Activated CD4-positive, CD25-positive, alpha-beta regulatory T cell treated with anti-CD3 and anti-CD28 coated beads, Interleukin-2, amount 50 U/mL, for 24 hours (primary cell): ENCODE measurements around the gene PSMA4.
"Not testable (repeated sequence)": the region's sequence is repeated elsewhere in the genome, so short reads cannot be mapped to it uniquely, and the experiment has no call there.

Experiments
- ATAC-seq, 2 donors: fragments of 150-1000 bp; cut with Tn5 transposase; one replicate each; pipeline ENCODE4 v1.10.0; 2021; ENCODE audit warnings: mild to moderate bottlenecking in 1 of 2, moderate library complexity in 1 of 2

Gene PSMA4

DNA sequence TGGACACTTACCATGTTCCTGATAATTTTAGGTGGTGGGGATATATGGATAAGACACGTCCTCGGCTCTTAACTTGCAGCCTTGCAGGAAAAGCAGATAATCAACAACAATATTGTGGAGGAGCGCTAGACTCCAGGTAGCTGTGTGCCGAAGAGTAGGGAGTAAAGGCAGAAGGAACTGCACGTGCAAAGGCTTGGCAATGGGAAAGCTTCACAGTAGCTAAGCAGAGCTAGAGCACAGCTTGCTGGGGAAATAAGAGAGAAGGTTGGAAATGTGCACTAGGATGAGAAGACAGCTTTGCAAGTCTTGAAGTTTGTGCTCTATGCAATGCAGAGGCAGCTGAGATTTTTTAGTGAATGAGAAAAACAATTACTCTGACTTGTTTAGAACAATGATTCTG is 12.4 kb downstream of the PSMA4 start:
- no peak for ATAC-seq

DNA sequence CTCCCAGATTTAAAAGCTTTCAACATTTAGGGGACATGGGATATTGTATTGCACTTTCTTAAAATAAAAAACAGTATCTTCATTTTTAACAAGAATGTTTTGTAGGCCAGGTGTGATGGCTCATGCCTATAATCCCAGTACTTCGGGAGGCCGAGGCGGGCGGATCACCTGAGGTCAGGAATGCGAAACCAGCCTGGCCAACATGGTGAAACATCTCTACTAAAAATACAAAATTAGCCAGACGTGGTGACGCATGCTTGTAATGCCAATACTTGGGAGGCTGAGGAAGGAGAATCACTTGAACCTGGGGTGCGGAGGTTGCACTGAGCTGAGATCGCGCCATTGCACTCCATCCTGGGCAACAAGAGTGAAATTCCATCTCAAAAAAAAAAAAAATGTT is 20.0 kb downstream of the PSMA4 start:
- ATAC-seq = not testable (repeated sequence)

DNA sequence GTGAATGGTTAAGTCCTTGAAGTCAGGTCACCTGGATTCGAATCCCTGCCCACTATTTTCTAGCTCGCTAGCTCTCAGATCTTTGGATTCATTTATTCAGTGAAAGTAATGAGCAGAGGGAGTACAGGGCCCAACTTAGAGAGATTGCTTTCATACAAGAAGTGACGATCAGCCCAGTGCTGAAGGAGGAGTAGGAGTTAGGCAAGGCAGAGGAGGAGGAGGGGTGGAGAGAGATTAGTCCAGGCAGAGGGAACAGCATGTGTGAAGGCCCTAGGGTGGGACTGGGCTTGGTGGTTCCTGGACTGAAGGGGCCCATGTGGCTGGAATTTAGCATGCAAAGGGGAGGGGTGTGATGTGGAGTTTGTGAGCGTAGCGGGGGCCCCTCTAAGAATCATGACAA is 21.2 kb downstream of the PSMA4 start:
- no peak for ATAC-seq

DNA sequence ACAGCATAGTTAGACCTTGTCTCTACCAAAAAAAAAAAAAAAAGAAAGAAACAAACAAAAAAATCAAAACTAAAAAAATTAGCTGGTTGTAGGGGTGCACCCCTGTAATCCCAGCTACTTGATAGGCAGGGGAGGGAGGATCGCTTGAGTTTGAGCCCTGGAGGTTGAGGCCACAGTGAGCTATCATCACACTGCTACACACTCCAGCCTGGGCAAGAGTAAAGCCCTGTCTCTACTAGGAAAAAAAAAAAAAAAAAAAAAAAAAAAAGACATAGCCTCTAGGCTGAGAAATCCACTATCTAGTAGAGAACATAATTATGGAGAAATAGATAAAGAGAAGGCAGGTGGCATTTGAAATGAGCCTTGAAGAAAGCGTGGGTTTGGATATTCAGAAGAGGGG is 22.8 kb downstream of the PSMA4 start:
- no peak for ATAC-seq

DNA sequence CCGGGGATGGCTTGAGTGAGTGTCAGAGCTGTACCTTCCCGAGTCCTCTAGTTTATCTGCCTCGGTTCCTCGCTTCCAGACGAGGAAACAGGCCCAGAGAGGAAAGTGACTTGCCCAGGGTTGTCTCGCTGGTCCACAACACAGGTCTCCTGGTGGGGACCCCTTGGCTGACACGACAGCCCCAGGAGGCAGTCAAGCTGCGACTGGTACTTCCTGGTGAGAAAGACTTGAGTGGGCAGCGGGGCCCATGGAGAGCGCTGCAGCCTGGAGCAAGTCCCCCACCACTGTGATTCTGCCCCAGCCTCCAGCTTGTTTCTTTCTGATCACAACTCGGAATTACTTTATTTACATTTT is 24.5 kb downstream of the PSMA4 start:
- ATAC-seq = no peak

DNA sequence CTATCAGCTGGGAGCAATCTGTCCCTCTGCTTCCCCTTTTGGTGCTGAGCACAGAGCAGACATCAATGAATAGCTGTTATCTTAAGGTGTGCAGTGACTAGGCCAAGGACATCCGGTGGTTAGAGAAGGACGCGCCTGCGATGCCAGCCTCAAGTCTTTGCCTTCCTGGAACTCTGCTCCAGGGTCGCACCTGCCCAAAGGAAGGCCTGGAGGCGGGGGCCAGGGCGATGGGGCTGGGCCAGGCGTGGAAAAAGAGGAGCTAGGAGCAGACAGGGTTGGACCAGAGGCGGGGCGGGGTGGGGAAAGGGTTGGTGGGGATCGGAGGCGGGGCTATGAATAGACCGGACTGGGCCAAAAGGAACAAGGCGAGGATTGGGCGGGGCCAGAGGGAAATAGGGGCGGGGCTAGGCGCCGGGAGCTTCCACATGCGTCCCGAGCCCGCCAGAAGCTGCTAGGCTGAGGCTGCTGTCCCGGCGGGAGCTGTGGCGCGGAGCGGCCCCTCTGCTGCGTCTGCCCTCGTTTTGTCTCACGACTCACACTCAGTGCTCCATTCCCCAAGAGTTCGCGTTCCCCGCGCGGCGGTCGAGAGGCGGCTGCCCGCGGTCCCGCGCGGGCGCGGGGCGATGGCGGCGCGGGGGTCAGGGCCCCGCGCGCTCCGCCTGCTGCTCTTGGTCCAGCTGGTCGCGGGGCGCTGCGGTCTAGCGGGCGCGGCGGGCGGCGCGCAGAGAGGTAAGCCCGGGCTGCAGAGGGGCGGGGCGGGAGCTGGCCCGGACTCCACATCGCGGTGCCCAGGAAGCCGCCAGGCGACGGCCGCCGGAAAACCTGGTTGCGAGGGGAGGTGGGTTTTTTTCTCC is 25.1 kb downstream of the PSMA4 start, which contains the start of gene CHRNA5:
CHRNA5 (plus strand) TSS at position 424 of the 854 bp plus-strand sequence; CDS start at position 624, 200 bp downstream.
- peak; percentile 78 to 88 for ATAC-seq

DNA sequence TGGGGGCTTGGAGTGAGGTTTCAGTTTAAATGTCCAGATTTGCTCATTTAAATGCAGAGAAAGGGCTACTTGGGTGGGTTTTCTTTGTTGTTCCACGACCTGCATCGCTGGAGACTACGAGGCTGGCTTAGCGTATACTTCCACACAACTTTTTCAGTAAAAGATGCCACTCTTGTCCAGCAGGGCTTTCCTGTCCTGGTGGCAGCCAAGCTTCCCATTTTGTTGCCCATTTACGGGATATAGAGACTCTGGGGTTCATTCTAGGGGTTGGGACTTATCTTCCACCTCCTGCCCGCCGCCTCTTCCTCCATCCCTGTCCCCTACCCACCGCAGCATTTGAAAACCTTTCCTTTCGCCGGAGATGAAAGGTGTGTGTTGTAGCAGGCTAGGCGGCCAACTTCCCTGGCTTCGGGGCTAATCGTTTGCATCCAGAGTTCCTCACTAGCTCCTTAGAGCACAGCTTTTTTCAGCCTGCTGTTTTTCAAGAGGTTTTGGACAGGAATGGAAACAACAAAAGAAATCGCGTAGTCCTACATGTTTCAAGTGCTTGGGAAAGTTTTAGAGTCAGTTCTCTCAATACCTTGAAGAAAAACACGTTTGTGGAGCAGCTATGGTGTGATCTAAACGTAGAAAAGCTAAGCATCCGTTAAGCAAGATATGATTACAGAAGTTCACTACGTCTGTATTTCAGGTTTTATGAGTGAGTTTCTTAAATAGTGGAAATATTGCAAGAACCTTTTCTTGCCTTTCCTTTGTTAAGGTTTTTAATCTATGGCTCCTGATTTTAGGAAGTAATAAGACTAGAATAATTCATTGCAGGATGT is 25.9 kb downstream of the PSMA4 start:
- no peak for ATAC-seq

DNA sequence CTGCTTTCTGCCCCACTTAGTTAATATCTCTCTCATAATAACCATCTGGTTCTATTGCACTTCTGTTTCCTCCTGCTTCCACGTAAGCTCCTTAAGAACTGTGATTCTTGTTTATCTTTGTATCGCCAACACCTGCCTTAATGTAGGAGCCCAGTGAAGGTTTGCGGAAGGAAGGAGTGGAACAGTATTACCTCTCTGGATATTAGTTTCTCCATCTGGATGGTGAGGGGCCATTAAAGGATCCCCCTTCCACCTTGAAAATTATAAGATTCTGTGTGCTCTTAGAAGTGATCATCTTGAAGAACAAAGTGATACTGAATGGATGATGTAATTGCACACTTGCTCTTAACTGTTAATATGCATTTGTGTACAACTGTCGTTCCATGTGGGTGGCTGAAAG is 27.3 kb downstream of the PSMA4 start:
- no peak for ATAC-seq

DNA sequence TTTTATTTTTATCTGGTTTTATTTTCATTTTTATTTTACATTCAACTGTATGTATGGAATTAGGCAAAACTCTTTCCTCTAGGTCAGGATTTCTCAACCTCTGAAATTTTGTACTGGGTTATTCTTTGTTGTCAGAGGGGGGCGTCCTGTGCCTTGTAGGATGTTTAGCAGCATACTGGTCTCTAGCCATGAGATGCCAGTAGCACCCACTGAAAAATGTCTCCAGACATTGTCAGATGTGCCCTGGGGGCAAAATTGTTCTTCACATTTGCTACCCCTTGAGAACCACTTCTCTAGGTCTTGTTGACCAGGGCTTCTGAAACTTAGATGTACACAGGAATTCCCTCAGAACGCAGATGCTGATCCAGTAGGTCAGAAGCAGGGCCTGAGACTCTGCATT is 30.5 kb downstream of the PSMA4 start:
- ATAC-seq = no peak

DNA sequence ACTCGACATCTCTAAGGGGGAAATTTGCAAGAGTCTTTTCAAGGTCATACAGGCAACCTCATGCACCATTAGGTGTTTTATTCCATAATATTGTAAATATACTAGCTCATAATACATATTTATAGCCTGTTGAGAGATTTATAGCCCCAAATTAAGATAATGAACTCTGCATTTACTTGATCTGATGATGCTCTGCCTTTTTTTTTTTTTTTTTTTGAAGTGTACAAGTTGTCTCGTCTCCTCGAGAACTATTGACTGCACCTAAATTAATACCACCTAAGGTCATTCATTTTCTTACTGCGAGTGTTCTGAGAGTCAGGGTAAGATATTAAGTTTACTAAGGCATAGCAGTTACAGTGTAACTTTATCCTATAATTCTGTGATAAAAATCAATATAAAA is 31.1 kb downstream of the PSMA4 start:
- no peak for ATAC-seq

DNA sequence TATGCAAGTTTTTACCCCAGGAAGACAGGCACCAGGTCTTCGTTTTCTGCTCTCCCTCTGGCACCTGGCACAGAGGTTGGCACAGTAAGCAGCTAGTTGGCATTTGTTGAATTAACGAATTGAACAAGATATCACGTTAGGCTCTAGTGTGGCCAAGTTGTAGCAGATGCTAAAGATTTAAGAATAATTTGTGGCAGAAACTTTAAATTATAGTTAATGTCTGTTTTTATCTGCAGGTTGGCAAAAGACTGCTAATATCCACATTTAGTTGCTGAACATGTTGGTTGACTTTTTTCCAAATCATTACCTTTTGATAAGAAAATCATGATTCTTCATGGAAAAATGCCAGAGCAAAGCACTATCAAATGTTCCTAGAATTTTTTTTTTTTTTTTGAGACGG is 33.2 kb downstream of the PSMA4 start:
- ATAC-seq = no peak

DNA sequence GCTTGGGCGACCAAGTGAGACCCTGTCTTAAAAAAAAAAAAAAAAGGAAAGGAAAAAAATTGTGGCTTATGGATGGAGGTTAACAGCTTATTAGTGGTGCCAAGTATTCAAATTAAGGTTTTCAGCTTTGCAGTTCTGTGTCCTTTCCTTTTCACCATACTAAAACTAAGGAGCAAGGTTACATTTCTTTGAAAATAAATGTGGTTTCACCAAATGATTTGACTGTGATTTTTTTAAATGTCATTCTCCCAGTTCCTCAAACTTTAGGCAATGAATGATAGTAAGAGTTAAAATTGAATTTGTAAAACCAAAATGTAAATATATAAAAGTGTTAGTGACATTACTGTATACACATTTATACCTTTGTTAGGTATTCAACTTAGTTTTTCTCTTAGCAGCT is 34.7 kb downstream of the PSMA4 start:
- no peak for ATAC-seq

DNA sequence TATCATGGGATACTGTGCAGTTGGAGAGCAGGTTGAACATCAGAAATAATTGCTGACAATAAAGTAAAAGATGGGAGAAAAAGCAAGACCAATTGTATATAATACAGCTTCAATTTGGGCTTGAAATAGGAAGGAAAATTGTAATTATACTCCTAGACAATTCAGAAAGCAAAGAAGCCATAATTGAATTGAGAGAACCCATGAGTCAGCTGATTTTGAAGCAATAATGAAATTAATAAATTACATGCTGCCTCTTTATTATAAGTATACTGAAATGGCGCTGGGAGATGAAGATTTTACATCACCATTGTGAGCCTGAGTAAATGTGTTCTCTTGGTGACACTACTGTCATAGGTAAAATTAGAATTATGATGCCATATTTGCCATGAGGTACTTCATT is 57.3 kb downstream of the PSMA4 start:
- no peak for ATAC-seq

DNA sequence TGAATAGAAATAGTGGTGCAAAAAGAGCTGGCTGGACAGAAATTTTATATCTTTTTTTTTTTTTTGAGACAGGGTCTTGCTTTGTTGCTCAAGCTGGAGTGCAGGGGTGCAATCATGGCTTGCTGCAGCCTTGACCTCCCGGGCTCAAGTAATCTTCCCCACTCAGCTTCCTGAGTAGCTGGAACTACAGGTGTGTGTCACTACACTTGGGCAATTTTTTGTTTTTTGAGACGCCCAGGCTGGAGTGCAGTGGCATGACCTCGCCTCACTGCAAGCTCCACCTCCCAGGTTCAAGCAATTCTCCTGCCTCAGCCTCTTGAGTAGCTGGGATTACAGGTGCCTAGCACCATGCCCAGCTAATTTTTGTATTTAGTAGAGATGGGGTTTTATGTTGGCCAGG is 58.1 kb downstream of the PSMA4 start:
- ATAC-seq = no peak

DNA sequence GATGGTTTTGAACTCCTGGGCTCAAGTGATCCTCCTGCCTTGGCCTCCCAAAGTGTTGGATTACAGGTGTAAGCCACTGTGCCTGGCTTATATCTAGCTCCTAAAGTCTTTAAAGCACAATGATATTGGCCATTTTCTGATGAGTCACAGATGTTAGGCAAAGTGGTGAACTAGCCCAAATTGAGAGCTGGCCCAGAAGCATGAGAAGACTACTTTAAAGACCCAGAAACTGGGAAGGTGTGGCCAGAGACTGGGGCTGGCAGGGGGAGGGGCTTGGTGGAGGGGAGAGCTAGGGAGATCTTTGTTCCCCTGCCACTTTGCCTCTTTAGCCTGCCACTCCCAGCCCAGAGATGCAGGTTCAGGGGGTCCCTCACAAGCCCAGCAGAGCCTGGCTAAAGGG is 58.9 kb downstream of the PSMA4 start:
- no peak for ATAC-seq
